GM23248 (cell line): ENCODE measurements around the gene RINL. TPM values are rescaled to one million over a fixed set of nuclear protein-coding genes. Genes with fewer than 3 reads are reported as not detected.

Experiments
- DNase-seq: peaks from one replicate; pipeline ENCODE4 v3.0.0-alpha.2; 2015
- H2AFZ ChIP-seq: fragments of 200-600 bp; sonication (generic); 2 replicates; pipeline ENCODE4 v1.6.1; 2016; ENCODE audit warnings: antibody characterized with exemption
- H3F3A ChIP-seq: fragments of 200-600 bp; sonication (generic); 2 replicates; pipeline ENCODE4 v1.6.1; 2016; ENCODE audit warnings: mild to moderate bottlenecking, antibody characterized with exemption, mixed run types; ENCODE audit not compliant: insufficient read depth
- H3K27ac ChIP-seq: fragments of 200-600 bp; sonication (generic); 2 replicates; pipeline ENCODE4 v1.5.1; 2016; ENCODE audit warnings: mild to moderate bottlenecking
- H3K27me3 ChIP-seq: fragments of 200-600 bp; sonication (generic); replicated peaks from 2 replicates; pipeline ENCODE4 v1.6.1; 2016; ENCODE audit warnings: mild to moderate bottlenecking; ENCODE audit not compliant: insufficient read depth
- H3K36me3 ChIP-seq: fragments of 200-600 bp; sonication (generic); 2 replicates; pipeline ENCODE4 v1.6.1; 2016; ENCODE audit warnings: low read depth, mild to moderate bottlenecking
- H3K4me1 ChIP-seq: fragments of 200-600 bp; sonication (generic); 2 replicates; pipeline ENCODE4 v1.6.1; 2016; ENCODE audit warnings: mild to moderate bottlenecking; ENCODE audit not compliant: insufficient read depth
- H3K4me2 ChIP-seq: fragments of 200-600 bp; sonication (generic); one replicate; pipeline ENCODE4 v1.6.1; 2016; ENCODE audit warnings: mild to moderate bottlenecking; ENCODE audit not compliant: unreplicated experiment
- H3K4me3 ChIP-seq: fragments of 200-600 bp; sonication (generic); 2 replicates; pipeline ENCODE4 v1.5.1; 2016; ENCODE audit warnings: mild to moderate bottlenecking
- H3K79me2 ChIP-seq: fragments of 200-600 bp; sonication (generic); 2 replicates; pipeline ENCODE4 v1.6.1; 2016; ENCODE audit warnings: mild to moderate bottlenecking; ENCODE audit not compliant: insufficient read depth
- H3K9ac ChIP-seq: fragments of 200-600 bp; sonication (generic); 2 replicates; pipeline ENCODE4 v1.6.1; 2016; ENCODE audit warnings: mild to moderate bottlenecking
- H3K9me2 ChIP-seq: fragments of 200-600 bp; sonication (generic); 2 replicates; pipeline ENCODE4 v1.6.1; 2016; ENCODE audit warnings: mixed run types, mild to moderate bottlenecking, moderate library complexity; ENCODE audit not compliant: insufficient read depth
- H3K9me3 ChIP-seq: fragments of 200-600 bp; sonication (generic); one replicate; pipeline ENCODE4 v1.6.1; 2017; ENCODE audit warnings: low read depth
- H4K20me1 ChIP-seq: fragments of 200-600 bp; sonication (generic); 2 replicates; pipeline ENCODE4 v1.6.0; 2016; ENCODE audit not compliant: insufficient read depth
- EZH2 ChIP-seq: fragments of 200-600 bp; sonication (generic); IDR thresholded peaks from 2 replicates; pipeline ENCODE4 v1.6.1; 2018; ENCODE audit warnings: antibody characterized with exemption, mild to moderate bottlenecking; ENCODE audit not compliant: insufficient read depth, poor library complexity, severe bottlenecking
- EZH2phosphoT487 ChIP-seq: fragments of 200-600 bp; sonication (generic); IDR thresholded peaks from 2 replicates; pipeline ENCODE4 v1.6.1; 2018; ENCODE audit warnings: antibody characterized with exemption, moderate library complexity, mild to moderate bottlenecking, low read depth; ENCODE audit not compliant: insufficient read depth
- WGBS, 2 experiments: methylation state at CpG; one replicate each; pipeline ENCODE4 v1.1.6; 2015 to 2017; ENCODE audit warnings: low lambda C conversion rate in 2 of 2, low coverage in 1 of 2; ENCODE audit errors: missing lambda C conversion rate in 2 of 2; 5-methylcytosine and 5-hydroxymethylcytosine counted together
- in situ Hi-C: fragments of 300-500 bp; cut with MboI; formaldehyde crosslinking; loops from 2 replicates; pipeline ENCODE4 v1.15.0; 2020
- polyA plus RNA-seq: library from polyadenylated mRNA; unstranded; fragments of >200 nt; fragmentation: Nextera tagmentation; extraction: Ambion mirVana; gene quantifications from 2 replicates; pipeline ENCODE4 v1.2.1, GENCODE V29; 2016
- total RNA-seq: library from RNA; depleted of rRNA; stranded (reverse); fragments of >200 nt; shearing (Covaris generic); gene quantifications from 2 replicates; pipeline ENCODE4 v1.2.3, GENCODE V29; 2014

RINL gene
- total and polyA plus RNA-seq, 2 experiments from 2014 or later, result 2.0 to 5.8 TPM

DNA sequence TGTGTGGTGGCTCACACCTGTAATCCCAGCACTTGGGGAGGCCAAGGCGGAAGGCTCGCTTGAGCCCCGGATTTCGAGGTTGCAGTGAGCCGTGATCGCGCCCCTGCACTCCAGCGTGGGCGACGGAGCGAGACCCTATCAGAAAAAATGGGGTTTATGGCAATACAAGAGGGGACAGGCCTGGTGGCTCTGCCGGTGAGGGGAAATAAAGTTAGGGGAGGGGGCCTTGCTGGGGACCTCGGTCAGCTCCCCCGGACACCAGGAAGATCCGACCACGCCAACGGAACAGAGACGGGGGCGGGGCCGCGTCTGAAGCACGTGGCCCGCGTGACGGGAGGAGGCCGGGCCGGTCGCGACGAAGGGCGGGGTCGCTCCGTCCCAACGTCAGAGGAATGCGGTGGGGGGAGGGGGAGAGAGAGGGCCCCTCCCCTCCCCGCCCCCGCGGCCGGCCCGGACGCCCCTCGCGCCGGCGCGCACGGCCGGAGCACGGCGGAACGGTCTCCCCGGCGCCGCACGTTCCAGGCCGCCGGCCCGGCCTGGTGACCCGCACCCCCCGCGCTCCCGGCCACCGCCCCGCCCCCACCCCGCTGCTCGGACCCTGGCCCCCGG, 26.3 kb downstream of the RINL start:
- peaks cover 6% of the 10 kb centered on the region for H3K36me3 ChIP-seq
- H3K9ac ChIP-seq, result peak overlapping the region; percentile 96
- H3K9me2 ChIP-seq, result no peaks in the 10 kb centered on the region
- peak overlapping the region; percentile 67 for H2AFZ ChIP-seq
- no peaks in the 10 kb centered on the region for H3K27me3 ChIP-seq
- peaks cover 7% of the 10 kb centered on the region; the same call in 1 of the 2 replicates for H4K20me1 ChIP-seq
- H3K4me1 ChIP-seq, result peaks cover 13% of the 10 kb centered on the region; the same call in 1 of the 2 replicates
- peak overlapping the region; percentile 97 for H3K4me3 ChIP-seq
- peaks cover 24% of the 10 kb centered on the region for H3F3A ChIP-seq
- H3K9me3 ChIP-seq, result no peaks in the 10 kb centered on the region
- H3K79me2 ChIP-seq, result peaks cover 24% of the 10 kb centered on the region
- peak; percentile 98 for DNase-seq
- in situ Hi-C loops, result no loop called here
- whole genome bisulfite sequencing, 2 experiments, result 1 to 2% methylated on average over 11 to 31 of the region's 67 CpGs
- H3K27ac ChIP-seq, result peak overlapping the region; percentile 97
- TF ChIP-seq EZH2phosphoT487 (no peak), EZH2 (no peak)
- peak overlapping the region; percentile 100 for H3K4me2 ChIP-seq

- H3K27me3 ChIP-seq, result no peaks in the 10 kb centered on the region
- H3K4me1 ChIP-seq, result peaks cover 13% of the 10 kb centered on the region; the same call in 1 of the 2 replicates
- WGBS, 2 experiments, result 1 to 2% methylated on average over 38 to 40 of the region's 40 CpGs
- H3K9me2 ChIP-seq, result no peaks in the 10 kb centered on the region
- H3K4me3 ChIP-seq, result peak overlapping the region; percentile 97
- peak overlapping the region; percentile 95 for H3K9ac ChIP-seq
- peak overlapping the region; percentile 97 for H3K27ac ChIP-seq
- no peak for TF ChIP-seq EZH2
- no peak for TF ChIP-seq EZH2phosphoT487
- peaks cover 31% of the 10 kb centered on the region for H3K79me2 ChIP-seq
- peak overlapping the region; percentile 100 for H3K4me2 ChIP-seq
- in situ Hi-C loops, result no loop called here
- H4K20me1 ChIP-seq, result peaks cover 7% of the 10 kb centered on the region; the same call in 1 of the 2 replicates
- no peaks in the 10 kb centered on the region for H3K9me3 ChIP-seq
- peaks cover 24% of the 10 kb centered on the region for H3F3A ChIP-seq
- peaks cover 12% of the 10 kb centered on the region for H3K36me3 ChIP-seq
- peak; percentile 40 for DNase-seq
- peak overlapping the region; percentile 67 for H2AFZ ChIP-seq
Measured at GRCh38 chr19:38850976-38851621, 27.0 kb downstream of the RINL start.

- Histone ChIP-seq H3K9me2 (no peaks in the 10 kb centered on the region), H3K27ac (peak overlapping the region; percentile 97), H3K36me3 (peaks cover 18% of the 10 kb centered on the region), H3K9me3 (no peaks in the 10 kb centered on the region), H3K4me3 (peak overlapping the region; percentile 97), H2AFZ (peak overlapping the region; percentile 67), H3K9ac (peak overlapping the region; percentile 95), H3K4me2 (peak overlapping the region; percentile 100), H3K79me2 (peaks cover 36% of the 10 kb centered on the region), H3K4me1 (peaks cover 13% of the 10 kb centered on the region; the same call in 1 of the 2 replicates), H4K20me1 (peaks cover 7% of the 10 kb centered on the region; the same call in 1 of the 2 replicates), H3K27me3 (no peaks in the 10 kb centered on the region), H3F3A (peaks cover 24% of the 10 kb centered on the region)
- no peak for TF ChIP-seq EZH2
- no peak for TF ChIP-seq EZH2phosphoT487
- WGBS, 2 experiments, result 1 to 2% methylated on average over 26 of the region's 26 CpGs
- no peak for DNase-seq
- in situ Hi-C loops, result no loop called here
Measured at GRCh38 chr19:38850436-38850975, 27.6 kb downstream of the RINL start.

- Histone ChIP-seq H2AFZ (peak within 1 kb of the TSS; percentile 67), H3F3A (peaks cover 24% of the 10 kb centered on the region), H3K4me3 (peak within 1 kb of the TSS; percentile 97), H3K9ac (peak within 1 kb of the TSS; percentile 96), H3K4me1 (peaks cover 13% of the 10 kb centered on the region; the same call in 1 of the 2 replicates), H3K27ac (peak within 1 kb of the TSS; percentile 97), H3K36me3 (peaks cover 24% of the 10 kb centered on the region), H3K9me3 (no peaks in the 10 kb centered on the region), H3K79me2 (peaks cover 42% of the 10 kb centered on the region), H4K20me1 (peaks cover 7% of the 10 kb centered on the region; the same call in 1 of the 2 replicates), H3K27me3 (no peaks in the 10 kb centered on the region), H3K9me2 (no peaks in the 10 kb centered on the region), H3K4me2 (peak within 1 kb of the TSS; percentile 100)
- WGBS, 2 experiments, result 0 to 1% methylated on average over 30 to 44 of the region's 50 CpGs
- in situ Hi-C loops, result no loop called here
- DNase-seq, result peak; percentile 100
- TF ChIP-seq EZH2 (no peak), EZH2phosphoT487 (no peak)
Measured at GRCh38 chr19:38849860-38850435, 28.1 kb downstream of the RINL start, which contains the start of gene HNRNPL. Gene HNRNPL (minus strand): TSS chr19:38849986. CDS start chr19:38849966, 20 bp downstream.
